IMR-90 (cell line): ENCODE results near the gene FAM110A.

Experiments
- CTCF ChIP-seq: conservative IDR thresholded peaks from 2 replicates; pipeline ENCODE4 v1.5.1; 2012; ENCODE audit warnings: mild to moderate bottlenecking, low read depth, low read length, improper control_type of control experiment
- FOS ChIP-seq: fragments of 150-350 bp; IDR thresholded peaks from 2 replicates; pipeline ENCODE4 v1.6.1; 2016; ENCODE audit warnings: low read depth, low read length
- POLR2A ChIP-seq: IDR thresholded peaks from 2 replicates; pipeline ENCODE4 v1.6.1; 2012; ENCODE audit warnings: mild to moderate bottlenecking, low read depth, low read length

- TF ChIP-seq FOS (no peak), POLR2A (no peak), CTCF (no peak)
Observed at GRCh38 chr20:887137-887536, 53.6 kb downstream of the FAM110A start.
